ENCODE measurements around the gene NEUROD2.
A peak's percentile ranks its signal among the peaks of the same experiment; 100 is the strongest.

The NEUROD2 gene

GRCh38 chr17:39578272-39578671, 29.4 kb downstream of the NEUROD2 start:
- DNase-seq: no peak

- DNase-seq: no peak
Measured at GRCh38 chr17:39576187-39576586, 31.5 kb downstream of the NEUROD2 start.

- peak; percentile 44 for DNase-seq
Measured at GRCh38 chr17:39573447-39574298, 34.0 kb downstream of the NEUROD2 start.

GRCh38 chr17:39572121-39572520, 35.6 kb downstream of the NEUROD2 start:
- DNase-seq: no peak

GRCh38 chr17:39569126-39569525, 38.6 kb downstream of the NEUROD2 start:
- no peak for DNase-seq

- no peak for DNase-seq
Measured at GRCh38 chr17:39568702-39569101, 39.0 kb downstream of the NEUROD2 start.

- DNase-seq: no peak
Measured at GRCh38 chr17:39566094-39566850, 41.4 kb downstream of the NEUROD2 start.

GRCh38 chr17:39564211-39564848, 43.4 kb downstream of the NEUROD2 start:
- peak; percentile 38 for DNase-seq

GRCh38 chr17:39563476-39563875, 44.2 kb downstream of the NEUROD2 start:
- DNase-seq: peak; percentile 21

GRCh38 chr17:39562976-39563375, 44.7 kb downstream of the NEUROD2 start:
- no peak for DNase-seq

GRCh38 chr17:39562395-39562794, 45.3 kb downstream of the NEUROD2 start:
- no peak for DNase-seq

- DNase-seq: no peak
Measured at GRCh38 chr17:39556423-39556822, 51.3 kb downstream of the NEUROD2 start.

- no peak for DNase-seq
Measured at GRCh38 chr17:39555368-39555767, 52.4 kb downstream of the NEUROD2 start.

Data from DMS79 treated with DMSO at 0.1 percent for 48 hours (cell line).